HG02970 (cell line): ENCODE data around the gene PRPF6.

Experiments used
- ATAC-seq: cut with Tn5 transposase; IDR thresholded peaks from one replicate; pipeline ENCODE4 v1.9.1; 2021; ENCODE audit warnings: mild to moderate bottlenecking, moderate library complexity, moderate number of reproducible peaks; ENCODE audit not compliant: unreplicated experiment, low FRiP score

Gene PRPF6, protein sequence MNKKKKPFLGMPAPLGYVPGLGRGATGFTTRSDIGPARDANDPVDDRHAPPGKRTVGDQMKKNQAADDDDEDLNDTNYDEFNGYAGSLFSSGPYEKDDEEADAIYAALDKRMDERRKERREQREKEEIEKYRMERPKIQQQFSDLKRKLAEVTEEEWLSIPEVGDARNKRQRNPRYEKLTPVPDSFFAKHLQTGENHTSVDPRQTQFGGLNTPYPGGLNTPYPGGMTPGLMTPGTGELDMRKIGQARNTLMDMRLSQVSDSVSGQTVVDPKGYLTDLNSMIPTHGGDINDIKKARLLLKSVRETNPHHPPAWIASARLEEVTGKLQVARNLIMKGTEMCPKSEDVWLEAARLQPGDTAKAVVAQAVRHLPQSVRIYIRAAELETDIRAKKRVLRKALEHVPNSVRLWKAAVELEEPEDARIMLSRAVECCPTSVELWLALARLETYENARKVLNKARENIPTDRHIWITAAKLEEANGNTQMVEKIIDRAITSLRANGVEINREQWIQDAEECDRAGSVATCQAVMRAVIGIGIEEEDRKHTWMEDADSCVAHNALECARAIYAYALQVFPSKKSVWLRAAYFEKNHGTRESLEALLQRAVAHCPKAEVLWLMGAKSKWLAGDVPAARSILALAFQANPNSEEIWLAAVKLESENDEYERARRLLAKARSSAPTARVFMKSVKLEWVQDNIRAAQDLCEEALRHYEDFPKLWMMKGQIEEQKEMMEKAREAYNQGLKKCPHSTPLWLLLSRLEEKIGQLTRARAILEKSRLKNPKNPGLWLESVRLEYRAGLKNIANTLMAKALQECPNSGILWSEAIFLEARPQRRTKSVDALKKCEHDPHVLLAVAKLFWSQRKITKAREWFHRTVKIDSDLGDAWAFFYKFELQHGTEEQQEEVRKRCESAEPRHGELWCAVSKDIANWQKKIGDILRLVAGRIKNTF

GRCh38 chr20:63980806-63981728, at the start of gene PRPF6:
PRPF6 (plus strand) TSS chr20:63981132; CDS start chr20:63981246, 114 bp downstream.
- peak; percentile 62 for ATAC-seq

GRCh38 chr20:63931735-63932134, 49.2 kb upstream of the PRPF6 start:
- ATAC-seq = no peak

GRCh38 chr20:63932606-63933160, 48.2 kb upstream of the PRPF6 start:
- no peak for ATAC-seq

GRCh38 chr20:63933646-63934045, 47.3 kb upstream of the PRPF6 start:
- ATAC-seq = no peak

DNA sequence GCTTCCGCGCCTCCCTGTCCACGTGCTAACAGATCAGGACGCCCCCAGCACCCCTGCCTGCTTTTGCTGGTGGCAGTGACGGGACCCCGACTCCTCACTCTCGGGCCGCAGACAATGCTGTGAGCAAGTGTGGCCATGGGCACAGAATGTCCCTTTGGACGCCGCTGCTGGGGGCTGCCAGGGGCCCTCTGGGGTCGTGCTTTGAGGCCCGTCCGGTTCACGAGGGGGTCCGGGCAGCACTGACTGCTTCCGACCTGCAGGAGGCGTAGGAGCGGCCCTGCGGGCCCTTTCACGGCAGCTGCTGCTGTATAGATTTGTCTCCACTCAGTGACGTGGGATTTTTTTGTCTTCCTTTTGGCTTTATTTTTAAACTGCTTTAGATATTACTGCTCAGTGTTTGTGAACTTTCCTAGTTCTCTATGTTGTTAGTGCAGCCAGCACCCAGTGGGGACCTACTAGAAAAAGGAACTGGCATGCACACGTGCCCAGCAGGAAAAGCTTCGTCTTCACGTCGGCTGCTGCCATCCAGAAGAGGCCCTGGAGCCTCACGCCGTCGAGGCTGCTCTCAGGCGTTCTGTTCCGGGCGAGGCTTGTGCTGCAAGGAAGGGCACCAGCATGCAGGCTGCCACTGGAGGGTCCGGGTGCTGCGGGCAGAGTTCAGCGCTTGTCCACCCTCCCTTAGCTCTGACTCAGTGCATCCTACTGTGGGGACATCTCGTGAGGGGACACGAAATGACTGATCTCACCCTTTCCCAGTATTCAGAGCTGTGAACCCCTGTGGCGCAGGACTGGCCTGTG, 46.5 kb upstream of the PRPF6 start:
- ATAC-seq = no peak

GRCh38 chr20:63935447-63935846, 45.5 kb upstream of the PRPF6 start:
- ATAC-seq = no peak

DNA sequence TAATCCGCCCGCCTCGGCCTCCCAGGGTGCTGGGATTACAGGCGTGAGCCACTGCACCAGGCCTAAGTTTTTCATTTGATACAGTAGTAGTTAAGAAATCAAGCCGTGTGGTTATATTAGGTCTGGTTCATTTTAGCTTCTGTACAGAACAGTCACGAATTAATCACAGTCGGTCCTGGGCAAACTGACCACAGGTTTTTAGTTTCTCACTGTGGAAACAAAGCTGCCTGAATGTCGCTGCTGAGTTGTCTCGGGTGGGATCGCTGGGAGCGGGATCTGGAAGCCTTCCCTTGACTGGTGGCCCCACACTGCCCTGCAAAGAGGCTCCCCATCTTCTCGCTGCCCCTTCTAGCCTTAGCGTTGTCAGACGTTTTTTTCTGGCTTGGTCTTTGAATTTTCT, 43.3 kb upstream of the PRPF6 start:
- ATAC-seq = no peak

- no peak for ATAC-seq
These were observed 41.6 kb upstream of the PRPF6 start for GRCh38 chr20:63939061-63939935.

GRCh38 chr20:63940071-63940471, 40.9 kb upstream of the PRPF6 start:
- no peak for ATAC-seq

GRCh38 chr20:63940472-63941266, 40.3 kb upstream of the PRPF6 start:
- no peak for ATAC-seq

- no peak for ATAC-seq
These were observed 39.5 kb upstream of the PRPF6 start for GRCh38 chr20:63941282-63942081.

GRCh38 chr20:63942250-63942951, 38.5 kb upstream of the PRPF6 start:
- no peak for ATAC-seq

DNA sequence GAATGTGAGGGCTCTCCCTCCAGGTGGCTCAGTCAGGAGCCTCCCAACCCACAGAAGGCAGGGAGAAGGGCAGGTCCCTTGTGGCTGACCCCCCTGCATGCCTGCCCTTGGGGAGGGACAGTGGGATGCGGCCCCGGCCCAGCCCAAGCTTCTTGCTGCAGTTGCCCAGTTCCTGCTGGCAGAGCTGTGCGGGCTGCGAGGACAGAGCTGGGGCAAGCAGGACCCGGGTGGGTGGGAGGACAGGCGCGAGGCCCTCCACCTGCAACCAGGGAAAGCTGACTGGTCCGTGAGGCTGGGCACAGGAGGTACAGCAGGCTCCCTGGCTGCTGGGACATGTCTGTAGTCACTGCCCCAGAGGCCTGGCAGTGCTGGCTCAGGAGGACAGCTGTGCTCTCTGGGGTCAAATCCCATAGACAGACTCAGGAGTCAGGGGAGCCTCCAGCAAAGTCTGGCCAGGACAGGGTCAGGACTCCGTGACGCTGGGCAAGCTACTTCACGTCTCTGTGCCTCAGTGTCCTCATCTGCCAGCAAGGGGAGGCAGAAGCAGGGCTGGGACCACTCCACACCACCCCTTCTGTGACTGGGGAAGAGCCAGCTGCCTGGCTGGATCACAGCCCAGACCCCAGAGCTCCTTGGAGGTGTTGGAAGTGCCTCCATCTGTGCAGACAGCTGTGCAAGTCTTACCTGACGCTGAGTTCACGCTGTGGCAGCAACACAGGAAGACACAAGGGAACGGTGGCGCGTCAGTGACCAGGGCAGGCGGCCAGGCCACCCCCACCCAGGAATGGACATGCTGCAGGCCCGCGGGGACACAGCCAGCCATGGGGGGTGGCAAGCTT, 37.7 kb upstream of the PRPF6 start:
- no peak for ATAC-seq

- no peak for ATAC-seq
These were observed 37.2 kb upstream of the PRPF6 start for GRCh38 chr20:63943808-63944077.
